ENCODE measurements around the gene LAMB4.
"Not testable (repeated sequence)": the region's sequence is repeated elsewhere in the genome, so short reads cannot be mapped to it uniquely, and the experiment has no call there.

The LAMB4 gene

DNA sequence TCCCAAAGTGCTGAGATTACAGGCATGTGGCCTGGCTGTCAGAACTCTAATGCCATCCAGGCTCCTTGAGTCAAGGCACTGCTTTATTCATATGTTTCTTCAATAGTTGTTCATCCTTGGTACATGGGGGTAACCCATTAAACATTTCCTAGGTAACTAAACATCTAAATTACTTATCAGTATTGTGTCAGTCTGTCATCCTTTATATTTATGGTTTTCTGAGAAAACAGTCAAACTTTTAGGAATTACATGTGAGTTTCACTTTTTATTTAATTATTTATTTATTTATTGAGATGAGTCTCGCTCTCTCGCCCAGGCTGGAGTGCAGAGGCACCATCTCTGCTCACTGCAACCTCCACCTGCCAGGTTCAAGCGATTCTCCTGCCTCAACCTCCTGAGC is 81.7 kb downstream of the LAMB4 start:
- no peak for DNase-seq (ENCODE audit: low read depth)

DNA sequence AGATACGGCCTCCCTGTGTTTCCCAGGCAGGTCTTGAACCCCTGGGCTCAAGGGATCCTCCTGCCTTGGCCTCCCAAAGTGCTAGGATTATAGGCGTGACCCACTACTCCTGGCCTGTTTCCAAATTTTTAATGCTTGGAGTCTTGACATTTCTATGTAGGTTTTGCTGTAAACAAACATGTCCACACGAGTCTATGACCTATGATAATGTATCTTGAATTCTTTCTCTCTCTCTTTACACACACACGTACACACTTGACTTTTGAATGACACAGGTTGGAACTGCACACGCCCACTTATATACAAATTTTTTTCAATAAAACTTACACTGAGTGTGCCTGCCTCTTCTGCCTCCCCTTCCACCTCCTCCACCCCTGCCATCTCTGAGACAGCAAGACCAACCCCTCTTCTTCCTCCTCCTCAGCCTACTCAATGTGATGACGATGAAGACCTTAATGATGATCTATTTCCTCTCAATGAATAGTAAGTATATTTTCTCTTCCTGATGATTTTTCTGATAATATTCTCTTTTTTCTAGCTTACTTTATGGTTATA is 83.1 kb downstream of the LAMB4 start:
- no peak for DNase-seq (ENCODE audit: low read depth)

DNA sequence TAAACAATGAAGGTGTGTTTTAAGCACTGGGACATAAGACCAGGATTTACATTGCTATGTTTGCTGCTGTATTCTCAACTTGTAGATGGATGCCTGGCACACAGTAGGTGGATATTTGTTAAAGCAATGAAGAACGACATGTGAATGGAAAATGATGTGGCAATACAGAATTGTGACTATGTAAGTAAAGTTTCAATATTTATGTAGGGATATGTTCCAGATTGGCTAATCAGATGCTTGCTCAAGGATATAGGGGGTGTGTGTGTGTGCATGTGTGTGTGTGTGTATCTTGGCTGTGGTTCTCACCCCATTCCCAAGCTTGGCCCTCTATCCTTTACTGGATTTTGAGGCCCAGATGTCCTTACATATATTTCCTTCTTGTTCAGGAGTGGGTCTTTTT is 84.5 kb downstream of the LAMB4 start:
- DNase-seq (ENCODE audit: low read depth): no peak

DNA sequence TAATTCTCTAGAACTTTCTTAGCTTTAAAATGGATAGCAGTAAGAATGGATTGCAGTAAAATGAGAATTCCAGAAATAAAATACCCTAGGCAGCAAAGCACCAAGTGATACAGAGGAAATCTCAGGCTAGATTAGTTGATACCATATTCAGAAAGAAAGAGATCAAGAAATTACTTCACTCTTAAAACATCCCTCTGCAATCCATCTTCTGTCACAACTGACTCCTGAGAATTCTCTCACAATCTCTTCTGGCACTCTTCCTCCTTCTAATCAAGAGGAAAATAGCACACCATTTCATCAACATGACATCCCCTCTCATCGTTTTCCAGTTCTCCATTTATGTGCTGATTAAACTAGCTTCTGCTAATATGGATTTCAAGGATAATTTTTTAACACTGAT is 85.0 kb downstream of the LAMB4 start:
- no peak for DNase-seq (ENCODE audit: low read depth)

DNA sequence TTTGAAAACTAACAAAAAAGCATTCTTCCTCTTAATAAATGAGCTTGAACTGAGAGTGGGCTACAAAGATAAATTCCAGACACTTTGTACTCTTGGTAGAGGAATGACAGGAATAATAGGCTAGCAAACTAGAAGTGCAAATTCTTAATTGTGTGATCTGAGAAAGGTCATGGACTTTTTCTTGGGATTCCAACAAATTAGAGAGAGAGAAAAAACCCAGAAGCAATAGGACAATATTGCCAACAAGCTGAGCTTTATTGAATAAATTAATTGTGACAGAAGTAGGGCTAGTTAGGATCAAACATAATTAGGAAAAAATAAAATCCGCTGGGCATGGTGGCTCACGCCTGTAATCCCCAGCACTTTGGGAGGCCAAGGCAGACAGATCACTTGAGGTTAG is 85.8 kb downstream of the LAMB4 start:
- no peak for DNase-seq (ENCODE audit: low read depth)

DNA sequence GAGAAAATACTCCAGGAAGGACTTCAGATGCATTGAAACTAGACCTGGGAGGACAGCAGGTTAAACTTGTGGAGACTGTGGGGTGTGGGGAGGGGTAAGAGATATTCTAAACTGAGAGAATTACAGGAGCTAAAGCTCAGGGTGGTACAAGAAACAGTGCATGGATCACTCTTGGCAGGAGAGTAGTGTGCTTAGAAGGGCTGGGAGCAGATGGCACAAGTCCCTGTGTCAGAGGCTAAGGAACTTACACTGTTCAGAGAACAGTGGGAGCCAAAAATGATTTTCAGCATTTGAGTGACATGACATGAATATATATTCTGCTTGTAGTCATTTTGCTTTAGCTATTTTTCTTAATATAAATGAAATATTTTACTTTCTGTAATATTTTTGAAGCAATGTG is 91.2 kb downstream of the LAMB4 start:
- DNase-seq (ENCODE audit: low read depth): no peak

DNA sequence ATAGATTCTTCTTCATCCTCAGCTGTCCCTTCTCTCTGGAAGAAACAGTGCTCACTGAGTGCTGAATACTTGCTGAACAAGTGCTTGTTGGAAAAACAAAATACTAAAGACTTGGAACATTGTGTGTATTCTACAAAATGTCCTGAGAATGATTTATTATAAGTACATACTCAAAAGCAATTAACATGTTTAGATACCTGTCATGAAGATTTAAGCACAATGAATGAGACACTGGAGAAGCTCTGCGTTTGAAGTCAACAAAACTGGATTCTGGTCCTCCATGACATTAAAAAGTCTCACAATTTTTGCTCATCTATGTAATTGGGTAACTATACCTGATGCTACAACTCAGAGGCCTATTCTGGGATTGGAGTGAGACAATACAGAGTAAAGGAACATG is 92.4 kb downstream of the LAMB4 start:
- DNase-seq (ENCODE audit: low read depth): no peak

DNA sequence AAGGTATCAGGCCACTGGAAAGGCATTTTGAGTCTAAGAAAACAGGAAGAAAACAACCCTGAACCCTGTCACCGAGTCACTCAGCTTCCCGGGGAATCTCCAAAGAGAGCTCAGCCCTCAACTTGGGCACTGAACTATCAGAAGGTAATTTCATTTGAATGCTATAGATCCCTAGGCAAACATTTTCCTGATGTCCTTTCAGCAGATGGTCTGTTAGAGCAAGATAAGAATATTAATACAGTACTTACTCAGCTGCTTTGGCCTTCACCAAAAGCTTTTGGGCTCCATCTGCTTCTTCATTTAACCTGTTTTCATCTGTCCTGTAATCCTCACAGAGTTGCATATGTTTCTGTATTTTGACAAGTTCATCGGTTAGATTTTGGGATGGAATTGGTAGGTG is 93.0 kb downstream of the LAMB4 start:
- DNase-seq (ENCODE audit: low read depth): no peak

DNA sequence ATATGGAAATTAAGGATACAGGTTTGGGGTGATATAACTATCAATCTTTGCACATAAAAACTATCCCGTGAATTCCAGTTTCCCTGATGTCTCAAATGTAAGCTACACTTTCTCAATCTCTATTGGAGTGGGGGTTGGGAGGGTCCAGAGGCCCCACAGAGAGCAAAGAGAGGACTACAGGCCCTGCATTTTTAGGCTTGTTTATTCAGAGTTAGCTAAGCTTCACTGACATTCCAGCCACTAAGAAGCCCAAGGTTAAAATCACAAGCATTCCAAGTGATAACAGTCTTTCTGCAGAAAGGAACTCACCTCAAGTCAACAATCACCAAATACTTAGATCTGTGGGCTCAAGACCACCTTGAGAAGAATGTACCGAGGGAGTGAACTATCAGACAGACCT is 95.6 kb downstream of the LAMB4 start:
- DNase-seq (ENCODE audit: low read depth): no peak

DNA sequence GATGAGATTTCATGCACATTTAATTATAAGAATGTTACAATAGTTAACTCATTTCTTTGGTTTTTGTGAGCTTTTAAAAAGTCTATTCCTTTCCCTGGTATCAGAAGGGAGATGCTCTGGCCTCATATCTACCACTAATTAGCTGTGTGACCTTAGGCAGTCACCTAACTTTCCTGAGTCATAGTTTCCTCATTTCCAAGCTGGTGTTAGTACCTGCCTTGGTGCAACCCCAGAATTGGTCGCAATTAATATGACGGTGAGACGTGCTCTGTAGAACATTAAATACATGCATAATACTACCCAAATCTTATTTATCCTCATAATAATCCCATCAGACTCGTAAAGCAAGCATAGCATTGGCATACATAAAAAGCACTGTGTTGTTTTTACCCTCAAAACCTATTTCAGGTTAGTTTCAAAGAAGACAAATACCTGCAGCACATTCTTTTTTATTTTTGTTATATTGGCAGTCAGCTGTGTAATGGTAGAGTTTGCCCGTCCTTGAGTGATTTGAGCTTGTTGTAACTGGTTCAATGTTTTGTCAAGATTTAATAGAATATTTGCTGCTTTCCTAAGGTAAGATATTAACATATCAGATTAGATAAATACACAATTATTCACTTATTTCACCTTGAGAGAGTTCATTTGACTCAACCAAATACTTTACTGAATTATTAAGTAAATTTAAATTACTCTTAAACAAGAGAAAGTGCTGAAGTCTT is 96.2 kb downstream of the LAMB4 start:
- no peak for DNase-seq (ENCODE audit: low read depth)

DNA sequence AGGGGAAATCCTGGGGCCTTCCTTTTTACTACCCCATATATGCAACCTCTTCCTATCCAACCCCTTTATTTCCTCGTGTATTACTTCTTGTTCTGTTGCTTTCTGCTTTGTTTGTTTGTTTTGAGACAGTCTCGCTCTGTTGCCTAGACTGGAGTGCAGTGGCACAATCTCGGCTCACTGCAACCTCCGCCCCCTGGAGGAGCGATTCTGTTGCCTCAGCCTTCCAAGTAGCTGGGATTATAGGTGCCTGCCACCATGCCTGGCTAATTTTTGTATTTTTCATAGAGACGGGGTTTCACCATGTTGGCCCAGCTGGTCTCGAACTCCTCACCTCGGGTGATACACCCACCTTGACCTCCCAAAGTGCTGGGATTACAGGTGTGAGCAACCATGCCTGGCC is 96.9 kb downstream of the LAMB4 start:
- not testable (repeated sequence) for DNase-seq (ENCODE audit: low read depth)

DNA sequence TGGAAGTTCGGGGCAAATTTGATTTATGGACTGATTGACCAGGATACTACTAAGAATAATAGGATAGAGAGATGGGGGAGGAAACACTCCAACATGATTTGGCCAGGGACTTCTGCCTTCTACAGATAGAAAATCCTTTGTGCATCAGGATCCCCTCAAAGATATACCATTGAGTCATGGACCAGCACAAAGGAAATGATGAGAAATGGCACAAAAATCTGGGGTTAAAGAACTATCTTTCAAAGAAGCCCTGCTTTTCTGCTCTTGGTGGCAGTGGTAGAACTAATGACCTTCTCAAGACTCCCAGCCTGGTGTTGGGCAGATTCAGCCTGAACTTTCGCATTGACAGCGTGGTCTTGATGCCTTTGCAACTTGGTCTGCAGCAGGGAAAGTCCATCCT is 99.6 kb downstream of the LAMB4 start:
- no peak for DNase-seq (ENCODE audit: low read depth)

DNA sequence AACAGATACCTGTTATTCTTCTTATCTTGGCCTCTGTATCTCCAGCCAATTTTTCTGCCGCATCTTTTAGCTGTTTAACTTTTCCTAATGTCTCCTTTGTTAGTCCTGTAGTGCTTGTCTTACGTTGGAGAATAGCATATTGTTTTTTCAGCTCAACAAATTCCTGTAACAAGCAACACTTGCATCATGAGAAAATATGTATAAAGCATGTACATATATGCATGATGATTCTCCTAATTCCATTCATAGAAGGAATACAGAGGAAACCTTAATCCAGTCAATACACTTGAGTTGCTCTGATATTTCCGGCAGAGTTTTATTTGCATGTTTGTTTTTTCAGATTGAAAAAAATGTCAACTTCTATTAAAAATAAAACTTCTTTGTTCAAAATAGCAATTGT is 101.1 kb downstream of the LAMB4 start:
- DNase-seq (ENCODE audit: low read depth): no peak

DNA sequence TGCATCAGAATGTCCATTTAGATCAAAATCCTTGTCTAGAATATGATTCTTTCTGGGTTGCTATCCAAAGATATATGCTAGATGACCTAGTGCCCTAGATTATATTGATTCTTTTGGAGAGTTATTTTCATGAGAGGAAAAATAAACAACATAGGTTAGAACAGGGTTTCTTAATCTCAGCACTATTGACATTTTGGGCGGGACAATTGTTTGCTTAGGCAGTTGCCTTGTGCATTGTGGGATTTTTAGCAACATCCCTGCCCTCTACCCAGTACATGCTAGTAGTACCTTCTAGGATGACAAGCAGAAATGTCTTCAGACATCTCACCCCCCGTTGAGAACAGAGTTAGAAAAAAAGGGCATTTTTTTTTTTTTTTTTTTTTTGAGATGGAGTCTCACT is 102.0 kb downstream of the LAMB4 start:
- DNase-seq (ENCODE audit: low read depth): no peak

DNA sequence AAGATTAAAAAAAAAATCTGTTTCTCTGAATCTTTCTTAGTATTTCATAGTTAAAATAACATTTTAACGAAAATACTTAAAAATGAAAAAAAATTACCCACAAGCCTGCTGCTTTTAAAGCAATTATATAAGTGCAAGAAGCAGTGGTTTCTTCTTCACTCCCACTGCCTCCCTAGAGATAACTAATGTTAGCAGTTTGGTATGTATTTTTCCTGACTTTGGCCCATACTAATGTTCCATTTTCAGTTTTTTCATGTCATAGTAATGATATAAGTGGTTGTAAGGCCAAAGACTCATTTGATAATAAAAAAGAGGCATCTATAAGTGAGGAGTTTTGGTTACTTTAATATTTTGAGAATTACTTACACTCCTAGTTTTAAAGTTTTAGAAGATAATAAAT is 102.9 kb downstream of the LAMB4 start:
- no peak for DNase-seq (ENCODE audit: low read depth)

DNA sequence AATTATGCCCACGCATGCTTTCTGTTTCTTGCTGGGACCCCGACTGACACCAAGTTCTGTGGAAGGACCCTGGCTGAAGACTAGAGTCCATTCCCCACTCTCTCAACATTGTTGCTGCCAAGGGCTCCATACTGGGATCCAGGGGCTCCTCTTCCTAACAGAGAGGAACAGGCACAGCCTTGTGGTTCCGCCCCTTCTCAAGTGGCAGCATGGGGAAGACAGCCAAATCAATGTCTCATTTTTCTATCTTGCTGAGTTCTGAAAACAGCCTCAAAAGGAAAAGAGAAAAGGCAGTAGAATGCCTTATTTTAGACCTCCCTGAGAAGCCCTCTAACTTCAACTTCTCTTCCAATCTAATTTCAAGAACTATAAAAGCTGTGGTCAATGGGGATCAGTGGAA is 103.5 kb downstream of the LAMB4 start:
- no peak for DNase-seq (ENCODE audit: low read depth)

DNA sequence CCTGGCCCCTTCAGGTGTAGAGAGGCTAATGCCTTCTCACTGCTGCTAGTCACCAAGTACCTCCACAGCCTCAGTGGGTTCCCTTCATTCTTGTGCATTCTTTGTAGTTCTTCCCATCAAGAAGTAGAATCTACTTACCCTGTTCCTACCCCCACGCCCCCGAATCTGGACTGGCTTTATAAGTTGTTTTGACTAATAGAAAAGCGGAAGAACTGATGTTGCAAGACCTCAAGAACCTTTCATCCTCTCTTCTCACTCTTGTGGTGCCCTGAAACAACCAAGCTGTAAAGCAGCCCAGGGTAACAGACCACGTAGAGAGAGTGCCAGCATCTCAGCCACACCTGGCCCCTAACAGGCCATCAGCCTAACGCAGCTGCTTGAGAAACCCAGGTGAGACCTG is 104.0 kb downstream of the LAMB4 start:
- no peak for DNase-seq (ENCODE audit: low read depth)

DNA sequence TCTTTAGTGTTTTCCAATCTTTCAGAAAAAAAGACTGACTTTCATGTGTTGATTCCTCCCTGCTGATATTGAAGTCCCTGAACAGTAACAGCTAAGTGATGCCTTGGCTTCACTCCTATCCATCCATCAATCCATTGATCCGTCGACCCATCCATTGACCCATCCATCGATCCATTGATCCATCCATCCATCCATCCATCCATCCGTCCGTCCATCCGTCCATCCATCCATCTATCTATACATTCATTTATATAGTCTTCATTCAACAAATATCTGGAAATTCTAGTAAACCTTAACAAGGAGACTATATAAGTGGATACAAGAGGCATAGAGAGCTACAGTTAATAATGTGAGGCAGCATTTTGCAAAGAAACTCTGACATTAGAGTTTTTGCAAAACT is 105.6 kb downstream of the LAMB4 start:
- DNase-seq (ENCODE audit: low read depth): no peak

DNA sequence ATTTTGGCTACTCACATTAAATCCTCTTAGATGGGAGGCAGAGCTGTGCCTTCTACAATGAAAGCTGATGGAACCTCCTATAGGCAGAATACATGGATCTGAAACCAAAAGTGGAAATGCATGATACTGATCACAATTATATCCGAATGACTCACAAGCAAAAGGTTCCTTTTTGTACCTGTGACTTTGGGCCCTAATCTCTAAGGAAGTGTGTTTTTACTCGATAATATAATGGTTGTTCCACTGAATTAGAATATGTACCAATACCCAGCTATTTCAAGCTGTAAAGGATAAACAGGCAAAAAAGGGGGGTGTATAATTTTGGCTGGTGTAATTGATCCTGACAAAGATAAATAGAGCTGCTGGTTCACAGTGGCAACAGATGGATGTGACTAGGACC is 109.6 kb downstream of the LAMB4 start:
- no peak for DNase-seq (ENCODE audit: low read depth)

DNA sequence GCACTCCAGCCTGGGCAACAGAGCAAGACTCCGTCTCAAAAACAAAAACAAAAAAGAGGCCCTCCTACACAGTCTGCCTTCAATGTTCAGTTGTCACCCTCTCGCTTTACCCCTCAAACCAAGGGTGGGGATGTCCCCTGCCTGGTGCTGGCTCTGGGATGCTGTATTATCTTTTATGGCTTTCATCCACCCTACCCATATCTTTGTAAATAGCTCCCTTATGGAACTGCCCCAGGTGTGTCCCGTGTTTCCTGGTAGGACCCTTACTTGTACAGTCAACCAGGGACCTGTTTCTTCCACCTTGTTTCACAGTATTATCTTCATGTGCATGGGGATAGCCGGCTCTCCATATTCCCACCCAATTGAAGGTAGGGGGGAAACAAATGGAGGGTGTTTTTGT is 111.5 kb downstream of the LAMB4 start:
- no peak for DNase-seq (ENCODE audit: low read depth)

DNA sequence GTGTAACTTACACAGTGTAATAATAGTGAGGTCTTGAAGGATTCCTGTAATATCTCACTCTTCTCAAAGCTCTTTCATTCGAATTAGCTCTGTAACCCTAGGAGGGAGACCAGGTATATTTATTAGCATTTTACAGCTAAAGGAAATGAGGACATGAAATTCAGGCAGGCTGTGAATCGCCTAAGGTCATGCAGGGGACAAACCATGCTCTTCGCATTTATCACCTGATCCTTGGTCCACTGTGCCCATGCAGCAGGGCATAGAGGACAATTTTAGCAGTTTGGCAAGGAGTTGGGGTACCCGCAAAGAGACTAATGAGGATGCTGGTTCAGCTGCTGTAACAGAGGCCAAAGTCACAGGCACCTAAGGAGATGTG is 112.4 kb downstream of the LAMB4 start:
- DNase-seq (ENCODE audit: low read depth): no peak

DNA sequence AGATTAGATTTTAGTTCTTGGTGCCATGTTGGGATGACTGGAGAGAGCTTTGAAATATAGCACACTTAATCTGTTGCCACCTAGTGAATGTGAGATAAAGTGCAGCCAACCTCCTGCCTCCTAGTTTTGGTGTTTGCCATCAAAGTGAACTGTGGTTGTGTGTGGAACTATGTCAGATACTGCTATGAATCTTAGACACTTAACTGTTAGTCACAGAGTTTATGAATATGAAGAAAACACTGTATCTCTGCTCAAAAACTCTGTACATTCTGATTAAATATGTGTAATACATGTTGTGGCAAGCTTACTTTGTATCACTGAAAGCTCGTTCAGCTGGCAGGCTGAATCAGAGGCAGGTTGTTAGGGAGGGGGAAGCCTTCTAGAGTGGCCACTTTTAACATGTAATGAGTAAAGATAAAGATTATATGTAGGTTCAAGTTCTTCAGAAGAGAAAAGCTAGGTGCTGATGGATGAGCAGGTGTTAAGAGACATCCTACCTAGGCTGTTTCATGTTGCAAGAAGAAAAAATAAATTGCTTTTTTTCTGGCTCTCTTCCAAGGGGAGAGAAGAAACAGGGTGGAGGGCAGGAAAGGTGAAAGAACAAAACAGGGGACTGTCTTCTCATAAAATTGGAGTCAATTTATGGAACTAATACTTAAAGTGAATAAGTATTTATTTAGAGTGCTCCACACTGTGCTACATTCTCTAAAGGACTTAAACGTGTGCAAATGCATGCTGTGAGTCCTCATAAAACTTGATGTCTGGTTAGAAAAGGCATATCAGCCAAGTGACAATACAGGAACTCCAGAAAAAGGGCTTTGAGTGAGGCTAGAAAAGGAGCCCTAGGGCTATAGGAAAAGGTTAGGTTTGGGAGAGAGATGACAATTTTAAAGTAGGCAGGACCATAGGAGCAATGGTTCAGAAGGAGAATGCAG is 113.1 kb downstream of the LAMB4 start:
- DNase-seq (ENCODE audit: low read depth): no peak

DNA sequence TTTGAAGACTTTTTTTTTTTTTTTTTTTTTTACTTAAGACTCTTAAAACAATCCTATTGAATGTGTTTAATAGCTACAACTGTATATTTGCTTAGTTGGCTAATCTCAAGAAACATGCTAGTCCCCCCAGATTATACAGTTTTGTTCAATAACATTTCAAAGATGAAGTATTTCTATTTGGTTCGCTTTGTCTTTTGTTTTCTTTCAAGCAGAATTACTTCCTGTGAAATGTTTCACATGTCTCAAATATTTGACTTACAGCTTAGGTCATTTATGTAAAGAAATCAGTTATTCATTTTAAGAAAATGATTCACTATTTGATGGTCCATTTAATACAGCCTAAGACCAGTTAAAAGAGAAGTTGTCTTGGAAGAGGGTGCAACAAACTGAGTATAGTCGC is 114.4 kb downstream of the LAMB4 start:
- no peak for DNase-seq (ENCODE audit: low read depth)

Data from CMK (cell line).